Activated CD4-positive, CD25-positive, alpha-beta regulatory T cell (primary cell): ENCODE data around the gene CYTH3.
"Not testable (repeated sequence)": the region's sequence is repeated elsewhere in the genome, so short reads cannot be mapped to it uniquely, and the experiment has no call there.

Experiments used
- DNase-seq, 4 experiments: peaks; one replicate each; lab custom pipeline; 2025; lab: John Stamatoyannopoulos, UW

The CYTH3 gene

DNA sequence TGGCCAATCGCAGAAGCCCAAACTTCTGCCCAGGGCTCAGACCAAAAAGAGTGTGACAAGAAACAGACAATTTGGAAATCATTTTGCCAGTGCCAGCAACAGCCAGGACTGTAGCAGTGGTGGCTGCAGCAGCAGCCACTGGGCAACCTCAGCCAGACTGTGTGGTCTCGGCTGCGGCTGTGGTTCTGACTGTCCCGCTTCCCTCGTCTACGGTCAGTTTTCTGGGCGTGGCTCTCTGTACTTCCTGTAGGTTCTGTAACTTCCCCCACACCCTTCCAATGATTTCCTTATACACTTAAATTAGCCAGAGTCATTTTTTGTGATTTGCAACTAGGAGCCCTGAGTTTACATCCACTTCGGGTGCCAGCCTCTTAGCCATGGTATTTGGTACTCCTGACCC lies 39.9 kb downstream of the CYTH3 start:
- no peak for DNase-seq

- no peak for DNase-seq
Observed at GRCh38 chr7:6232116-6232515, 40.3 kb downstream of the CYTH3 start.

DNA sequence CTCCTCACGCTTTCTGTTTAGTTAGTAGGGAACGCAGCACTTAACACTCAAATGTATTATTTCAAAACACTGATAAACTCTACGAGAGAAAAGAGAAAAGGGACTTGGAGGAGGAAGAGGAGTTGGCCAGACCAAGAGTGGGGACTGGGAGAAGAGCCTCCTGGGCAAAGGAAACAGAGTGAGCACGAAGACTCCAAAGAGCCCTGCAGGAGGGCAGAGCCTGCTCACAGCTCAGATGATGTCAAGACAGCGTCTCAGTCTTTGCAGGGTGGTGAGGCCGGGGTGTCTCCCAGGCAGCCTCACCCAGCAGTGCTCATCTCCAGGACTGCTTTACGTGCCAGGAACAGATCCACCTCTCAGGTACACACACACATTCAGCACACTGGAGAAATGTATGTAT lies 41.2 kb downstream of the CYTH3 start:
- no peak for DNase-seq

- not testable (repeated sequence) for DNase-seq
Observed at GRCh38 chr7:6229284-6229683, 43.1 kb downstream of the CYTH3 start.

DNA sequence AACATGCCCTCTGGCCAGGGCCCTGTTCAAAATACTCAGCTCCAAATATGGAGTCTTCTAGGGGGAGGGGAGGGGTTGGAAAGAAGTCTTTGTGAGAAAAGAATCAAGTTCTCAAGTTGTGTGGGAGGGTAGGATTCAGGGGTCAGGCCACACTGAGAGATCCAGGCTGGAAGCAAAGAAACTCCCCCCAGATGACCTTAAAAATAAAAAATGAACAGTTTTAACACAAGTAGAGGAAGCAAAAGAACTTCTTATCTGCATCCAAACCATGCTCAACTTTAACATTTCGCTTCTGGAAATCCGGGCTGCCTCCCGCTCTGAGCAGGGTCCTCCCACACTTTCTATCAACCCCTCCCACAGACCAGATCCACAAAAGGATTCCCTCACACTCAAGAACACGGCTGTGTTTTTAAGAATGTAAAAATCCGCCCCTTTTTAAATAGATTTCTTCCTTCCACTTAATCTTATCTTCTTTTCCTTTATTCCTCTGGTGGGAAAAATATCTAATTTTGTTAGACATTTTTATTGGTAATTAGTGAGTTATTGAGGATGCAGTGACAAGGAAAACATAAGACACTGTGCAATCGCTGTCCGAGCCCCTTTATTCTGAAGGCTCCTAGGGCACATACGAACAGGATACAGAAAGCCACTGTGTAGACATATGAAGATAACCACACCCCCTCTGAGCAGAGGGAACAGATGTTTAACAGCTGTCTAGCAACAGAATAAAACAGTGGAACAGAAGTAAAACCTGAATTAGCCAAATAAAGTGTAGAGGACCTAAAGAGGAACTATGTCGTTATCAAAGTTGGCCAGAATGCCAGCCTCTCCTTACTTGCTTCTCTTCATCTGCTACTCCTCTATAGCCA lies 43.8 kb downstream of the CYTH3 start:
- DNase-seq: no peak

DNA sequence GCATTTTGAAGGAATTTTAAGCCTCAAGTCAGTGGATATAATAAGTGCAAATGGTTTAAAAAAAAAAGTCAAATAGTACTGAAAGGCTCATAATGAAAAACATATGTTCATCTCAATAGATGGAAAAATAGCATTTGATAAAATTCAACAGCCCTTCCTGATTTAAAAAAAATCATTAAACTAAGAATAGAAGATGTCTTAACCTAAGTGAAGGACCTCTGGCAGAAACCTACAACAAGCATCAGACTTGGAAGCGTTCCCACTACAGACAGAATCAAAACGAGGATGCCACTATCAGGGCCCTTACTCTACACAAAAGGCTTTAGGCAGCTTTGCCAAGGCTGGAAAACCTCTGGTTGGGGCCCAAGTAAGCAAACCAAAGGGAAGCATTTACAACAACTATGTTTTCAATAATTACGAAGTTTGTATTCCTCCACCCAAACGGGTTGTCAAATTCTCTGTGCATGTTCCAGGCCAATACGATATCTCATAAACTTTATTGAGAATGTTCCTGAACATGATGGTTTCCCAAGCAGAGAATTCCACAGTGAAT lies 45.1 kb downstream of the CYTH3 start:
- DNase-seq: no peak

- DNase-seq: no peak
Observed at GRCh38 chr7:6226194-6226799, 46.1 kb downstream of the CYTH3 start.

DNA sequence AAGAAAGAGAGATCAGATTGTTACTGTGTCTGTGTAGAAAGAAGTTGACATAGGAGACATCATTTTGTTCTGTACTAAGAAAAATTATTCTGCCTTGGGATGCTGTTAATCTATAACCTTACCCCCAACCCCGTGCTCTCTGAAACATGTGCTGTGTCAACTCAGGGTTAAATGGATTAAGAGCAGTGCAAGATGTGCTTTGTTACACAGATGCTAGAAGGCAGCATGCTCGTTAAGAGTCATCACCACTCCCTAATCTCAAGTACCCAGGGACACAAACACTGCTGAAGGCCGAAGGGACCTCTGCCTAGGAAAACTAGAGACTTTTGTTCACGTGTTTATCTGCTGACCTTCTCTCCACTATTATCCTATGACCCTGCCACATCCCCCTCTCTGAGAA lies 49.0 kb downstream of the CYTH3 start:
- not testable (repeated sequence) for DNase-seq

DNA sequence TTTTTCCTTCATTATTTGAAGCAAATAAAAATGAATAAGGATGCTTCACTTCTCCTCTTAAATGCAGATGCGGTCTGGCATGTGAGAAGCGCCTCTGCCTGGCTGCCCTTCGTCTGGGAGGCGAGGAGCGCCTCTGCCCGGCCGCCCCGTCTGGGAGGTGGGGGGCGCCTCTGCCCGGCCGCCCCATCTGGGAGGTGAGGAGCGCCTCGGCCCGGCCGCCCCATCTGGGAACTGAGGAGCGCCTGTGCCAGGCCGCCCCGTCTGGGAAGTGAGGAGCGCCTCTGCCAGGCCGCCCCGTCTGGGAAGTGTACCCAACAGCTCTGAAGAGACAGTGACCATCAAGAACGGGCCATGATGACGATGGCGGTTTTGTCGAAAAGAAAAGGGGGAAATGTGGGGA lies 49.4 kb downstream of the CYTH3 start:
- not testable (repeated sequence) for DNase-seq

- no peak for DNase-seq
Observed at GRCh38 chr7:6221340-6222319, 50.8 kb downstream of the CYTH3 start.

DNA sequence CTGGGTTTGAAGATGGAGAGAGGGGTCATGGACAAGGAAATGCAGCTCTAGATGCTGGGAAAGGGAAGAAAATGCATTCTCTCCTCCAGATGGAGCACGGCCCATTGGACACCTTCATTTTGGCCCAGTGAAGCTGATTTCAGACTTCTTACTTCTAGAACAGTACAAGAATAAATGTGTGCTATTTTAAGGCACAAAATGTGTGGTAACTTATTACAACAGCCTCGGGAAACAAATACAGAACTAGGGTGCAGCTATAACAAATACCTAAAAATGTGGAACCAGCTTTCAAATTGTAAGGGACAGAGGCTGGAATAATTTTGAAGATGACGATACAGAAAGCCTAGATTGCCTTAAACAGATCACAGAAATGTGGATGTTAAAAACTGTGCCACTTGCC lies 54.1 kb downstream of the CYTH3 start:
- no peak for DNase-seq

GRCh38 chr7:6212008-6212407 lies 60.4 kb downstream of the CYTH3 start:
- DNase-seq: no peak

- DNase-seq: no peak
Observed at GRCh38 chr7:6210621-6211372, 61.6 kb downstream of the CYTH3 start.

DNA sequence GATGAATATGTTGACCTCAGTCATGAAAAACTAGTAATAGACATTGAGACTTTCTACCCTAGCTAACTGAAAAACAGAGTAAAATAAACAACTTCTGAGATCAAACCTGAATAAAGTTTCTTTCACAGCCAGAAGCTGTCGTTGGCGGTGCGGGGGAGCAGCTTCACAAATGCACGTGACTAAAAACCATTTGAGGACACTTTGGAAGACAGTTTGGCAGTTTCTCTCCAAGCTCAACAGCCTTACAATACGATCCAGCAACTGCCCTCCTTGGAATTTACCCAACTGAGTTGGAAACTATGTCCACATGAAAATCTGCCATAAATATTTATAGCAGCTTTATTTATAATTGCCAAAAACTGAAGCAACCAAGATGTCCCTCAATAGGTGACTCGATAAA lies 63.1 kb downstream of the CYTH3 start:
- DNase-seq: no peak

- no peak for DNase-seq
Observed at GRCh38 chr7:6208573-6209328, 63.7 kb downstream of the CYTH3 start.

GRCh38 chr7:6205971-6206660 lies 66.3 kb downstream of the CYTH3 start:
- no peak for DNase-seq

GRCh38 chr7:6203381-6203780 lies 69.0 kb downstream of the CYTH3 start:
- no peak for DNase-seq

DNA sequence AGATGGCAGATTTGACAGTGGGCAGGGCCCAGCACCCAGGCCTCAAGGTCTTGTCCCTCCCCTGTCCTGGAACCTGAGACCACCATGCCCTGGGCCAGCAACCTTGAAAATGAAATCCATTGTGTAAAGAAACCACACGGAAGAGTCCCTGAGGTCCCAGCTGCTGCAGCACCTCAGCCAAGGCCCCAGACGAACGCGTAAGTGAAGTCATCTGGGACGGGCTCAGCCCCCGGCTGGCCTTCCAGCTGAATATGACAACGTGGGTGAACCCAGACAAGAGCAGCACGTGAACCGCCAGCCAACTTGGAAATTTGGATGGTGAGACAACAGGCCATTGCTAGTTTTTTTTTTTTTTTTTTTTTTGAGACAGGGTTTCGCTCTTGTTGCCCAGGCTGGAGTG lies 70.3 kb downstream of the CYTH3 start:
- DNase-seq: no peak

DNA sequence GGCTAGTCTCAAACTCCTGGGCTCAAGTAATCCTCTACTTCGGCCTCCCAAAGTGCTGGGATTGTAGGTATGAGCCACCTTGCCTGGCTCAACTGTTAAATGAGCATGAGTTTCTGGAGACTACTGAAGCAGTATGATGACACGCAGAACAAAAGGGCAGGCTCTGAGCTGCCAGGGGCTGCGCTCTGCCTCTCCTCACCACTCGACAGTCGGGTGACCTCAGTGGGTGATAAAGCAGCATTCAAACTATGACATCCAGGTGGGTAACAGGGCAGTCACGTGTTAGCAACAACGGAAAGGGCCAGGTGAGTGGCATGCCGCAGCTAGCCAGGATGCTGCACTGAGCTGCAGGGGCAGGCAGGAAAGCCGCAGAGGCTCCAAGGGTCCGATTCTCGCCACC lies 71.5 kb downstream of the CYTH3 start:
- DNase-seq: no peak
